Measurements from ENCODE around the gene KLHL6.
"Not testable (repeated sequence)": the region's sequence is repeated elsewhere in the genome, so short reads cannot be mapped to it uniquely, and the experiment has no call there.

Gene KLHL6

GRCh38 chr3:183443395-183444385 lies 111.8 kb downstream of the KLHL6 start:
- no peak for DNase-seq

GRCh38 chr3:183442994-183443393 lies 112.5 kb downstream of the KLHL6 start:
- DNase-seq = no peak

GRCh38 chr3:183440521-183440920 lies 115.0 kb downstream of the KLHL6 start:
- not testable (repeated sequence) for DNase-seq

GRCh38 chr3:183439515-183439914 lies 116.0 kb downstream of the KLHL6 start:
- no peak for DNase-seq

GRCh38 chr3:183438735-183439134 lies 116.8 kb downstream of the KLHL6 start:
- no peak for DNase-seq

- no peak for DNase-seq
These were observed 117.6 kb downstream of the KLHL6 start for GRCh38 chr3:183437666-183438564.

All from CD4-positive, alpha-beta T cell treated with Interleukin-1 beta for 1 hour (primary cell).